Hematopoietic multipotent progenitor cell treated with erythropoietin and hydrocortisone succinate and interleukin-3 and kit ligand, for 6 days (in vitro differentiated cells): ENCODE measurements around the gene SUMF1.
A peak's percentile ranks its signal among the peaks of the same experiment; 100 is the strongest.

Experiments
- DNase-seq: peaks from one replicate; pipeline ENCODE4 v3.0.0-alpha.2; 2015

The SUMF1 gene

GRCh38 chr3:4466741-4467521, at the start of gene SUMF1:
Gene SUMF1, minus strand, starts transcription at chr3:4467269. Its CDS starts 24 bp downstream, at chr3:4467245.
- peak; percentile 93 for DNase-seq

- DNase-seq, result peak; percentile 65
Measured at GRCh38 chr3:4515916-4516579, 49.0 kb upstream of the SUMF1 start.

DNA sequence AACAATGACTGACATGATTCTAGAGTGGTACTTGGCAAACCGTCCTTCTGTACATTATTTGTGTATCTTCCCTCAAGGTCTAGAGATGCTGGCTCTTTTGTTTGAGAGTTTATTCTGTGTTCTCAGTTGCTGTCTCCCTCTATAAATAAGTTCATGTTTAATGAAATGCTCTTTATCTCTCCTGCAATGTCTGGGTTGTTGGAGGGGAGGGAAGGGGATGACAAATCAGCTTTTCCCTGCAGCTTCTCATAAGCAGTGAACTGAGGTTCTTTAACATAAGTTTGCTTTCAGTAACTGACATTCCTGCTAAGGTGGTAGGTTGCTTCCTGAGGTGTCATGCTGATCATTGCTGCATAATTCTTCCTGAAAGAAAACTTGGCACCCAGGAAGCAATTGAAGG, 47.8 kb upstream of the SUMF1 start:
- DNase-seq, result peak; percentile 48

DNA sequence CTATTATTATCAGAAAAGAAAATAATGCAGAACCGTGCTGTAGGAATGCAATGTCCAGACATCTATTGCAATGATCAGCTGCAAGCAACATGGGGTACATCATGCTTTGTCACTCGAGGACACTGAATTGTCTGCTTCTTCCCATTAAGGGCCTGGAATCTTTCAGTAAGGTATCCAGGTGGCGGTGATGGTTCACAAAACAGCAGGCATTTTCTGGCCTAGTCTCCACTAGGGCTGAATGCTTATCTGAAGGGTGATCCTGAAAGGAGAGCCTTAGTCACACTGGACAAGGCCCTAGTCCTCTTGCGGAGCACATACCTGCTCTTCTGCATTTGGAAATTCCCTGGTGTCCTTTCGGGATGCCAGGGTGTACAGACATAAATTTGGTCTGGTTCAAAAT, 47.3 kb upstream of the SUMF1 start:
- no peak for DNase-seq

DNA sequence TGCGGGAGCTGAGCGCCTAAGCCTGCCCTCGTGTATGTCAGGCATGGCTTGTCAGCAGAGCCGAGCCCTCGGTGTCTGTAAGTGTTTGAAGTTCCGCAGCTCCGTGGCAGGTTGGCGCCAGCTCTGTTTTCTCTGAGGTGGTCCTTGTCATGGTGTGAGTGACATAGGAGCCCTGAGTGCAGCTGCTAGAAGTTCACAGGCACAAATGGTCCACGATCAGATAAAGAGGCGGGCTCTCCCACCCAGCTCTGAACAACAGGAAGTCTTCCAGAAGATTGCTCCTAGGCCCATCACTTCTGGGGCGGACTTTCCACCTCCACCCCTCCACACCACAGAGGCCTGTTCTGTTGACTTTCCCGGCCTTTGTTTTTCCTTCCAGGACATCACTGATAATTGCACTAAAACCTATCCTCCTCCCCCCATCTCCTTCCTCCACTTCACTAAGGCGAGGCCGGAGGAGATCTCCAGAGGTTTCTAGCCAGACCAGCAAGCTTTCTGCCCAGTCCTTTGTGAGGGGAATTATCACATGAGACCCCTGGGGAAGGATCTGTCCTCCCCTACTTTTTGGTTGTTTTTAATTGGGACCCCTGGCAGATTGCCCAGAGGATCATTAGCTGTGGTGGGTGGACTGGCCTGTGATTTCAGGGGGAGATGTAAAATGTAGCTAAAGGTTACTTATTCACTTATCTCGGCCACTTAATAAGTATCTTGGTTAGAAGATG, 46.0 kb upstream of the SUMF1 start:
- DNase-seq, result peak; percentile 60

GRCh38 chr3:4511491-4512262, 44.6 kb upstream of the SUMF1 start:
- DNase-seq, result no peak

GRCh38 chr3:4509983-4510755, 43.1 kb upstream of the SUMF1 start:
- no peak for DNase-seq

- no peak for DNase-seq
Measured at GRCh38 chr3:4509043-4509442, 42.0 kb upstream of the SUMF1 start.

DNA sequence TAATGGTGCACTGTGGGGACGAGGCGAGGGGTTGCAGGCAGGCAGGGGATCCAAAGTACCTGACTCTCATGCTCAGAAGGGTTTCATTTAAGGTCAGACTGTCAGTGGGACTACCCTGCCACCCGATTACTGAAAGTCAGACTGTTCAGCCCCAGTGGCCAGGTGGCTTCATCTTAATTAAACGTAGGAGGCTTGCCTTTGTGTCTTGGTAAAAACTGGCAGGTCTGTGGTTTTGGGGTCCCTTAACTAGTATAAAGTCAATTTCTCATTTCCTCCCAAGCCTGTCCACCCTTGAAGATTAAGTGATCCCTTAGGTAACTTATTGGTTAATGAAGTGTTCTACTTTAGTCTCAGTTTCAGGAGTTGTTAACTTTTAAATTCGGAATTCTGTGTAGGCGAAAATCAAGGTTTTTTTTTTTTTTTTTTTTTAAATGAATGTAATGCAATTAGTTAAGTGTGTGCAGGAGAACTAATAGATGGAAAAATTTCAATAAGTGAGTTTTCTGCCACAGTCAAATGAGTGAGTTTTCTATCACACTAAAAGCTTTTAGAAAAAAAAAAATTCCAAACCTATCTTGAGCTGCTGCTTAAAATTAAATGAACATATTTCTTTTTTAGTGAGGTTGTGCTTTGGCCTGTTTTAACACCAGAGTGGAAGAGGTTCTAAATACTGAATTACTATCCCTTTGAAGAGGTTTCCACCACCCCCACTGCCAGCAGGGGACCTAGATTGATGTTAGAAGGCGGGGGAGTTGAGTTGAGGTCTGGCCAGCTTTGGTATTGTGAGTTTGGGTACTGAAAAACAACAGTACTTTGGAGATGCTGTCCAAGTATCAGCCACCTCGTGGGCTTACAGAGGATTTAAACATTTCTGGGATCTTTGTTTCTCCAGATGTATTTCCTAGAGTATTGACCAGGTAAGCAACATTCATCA, 41.2 kb upstream of the SUMF1 start:
- peak; percentile 33 for DNase-seq

DNA sequence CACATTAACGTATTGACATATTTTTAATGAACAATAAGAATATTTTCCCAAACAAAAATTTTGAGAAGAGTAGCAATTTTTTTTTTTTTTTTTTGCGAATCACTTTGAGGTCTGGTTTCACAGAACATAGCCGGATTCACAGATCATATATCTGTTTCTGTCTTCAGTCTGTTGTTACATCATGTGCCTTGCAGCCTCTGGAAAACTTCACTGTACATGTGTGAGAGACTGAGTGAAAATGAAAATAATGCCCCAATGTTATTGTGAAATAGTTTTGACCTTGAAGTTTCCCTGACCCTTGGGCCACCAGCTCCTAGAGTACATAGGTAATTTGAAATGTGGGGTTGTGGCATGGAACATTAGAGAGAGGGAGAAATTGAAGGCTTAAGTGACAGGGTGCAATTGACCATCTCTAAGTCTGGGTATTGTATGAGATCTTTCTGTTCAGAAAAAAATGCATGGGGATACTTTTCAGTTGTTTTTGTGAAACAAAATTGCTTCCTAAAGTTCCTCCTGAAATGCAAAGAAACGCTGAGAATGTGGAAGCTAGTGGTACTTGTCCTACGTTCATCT, 40.0 kb upstream of the SUMF1 start:
- peak; percentile 56 for DNase-seq

- no peak for DNase-seq
Measured at GRCh38 chr3:4506559-4507023, 39.5 kb upstream of the SUMF1 start.

DNA sequence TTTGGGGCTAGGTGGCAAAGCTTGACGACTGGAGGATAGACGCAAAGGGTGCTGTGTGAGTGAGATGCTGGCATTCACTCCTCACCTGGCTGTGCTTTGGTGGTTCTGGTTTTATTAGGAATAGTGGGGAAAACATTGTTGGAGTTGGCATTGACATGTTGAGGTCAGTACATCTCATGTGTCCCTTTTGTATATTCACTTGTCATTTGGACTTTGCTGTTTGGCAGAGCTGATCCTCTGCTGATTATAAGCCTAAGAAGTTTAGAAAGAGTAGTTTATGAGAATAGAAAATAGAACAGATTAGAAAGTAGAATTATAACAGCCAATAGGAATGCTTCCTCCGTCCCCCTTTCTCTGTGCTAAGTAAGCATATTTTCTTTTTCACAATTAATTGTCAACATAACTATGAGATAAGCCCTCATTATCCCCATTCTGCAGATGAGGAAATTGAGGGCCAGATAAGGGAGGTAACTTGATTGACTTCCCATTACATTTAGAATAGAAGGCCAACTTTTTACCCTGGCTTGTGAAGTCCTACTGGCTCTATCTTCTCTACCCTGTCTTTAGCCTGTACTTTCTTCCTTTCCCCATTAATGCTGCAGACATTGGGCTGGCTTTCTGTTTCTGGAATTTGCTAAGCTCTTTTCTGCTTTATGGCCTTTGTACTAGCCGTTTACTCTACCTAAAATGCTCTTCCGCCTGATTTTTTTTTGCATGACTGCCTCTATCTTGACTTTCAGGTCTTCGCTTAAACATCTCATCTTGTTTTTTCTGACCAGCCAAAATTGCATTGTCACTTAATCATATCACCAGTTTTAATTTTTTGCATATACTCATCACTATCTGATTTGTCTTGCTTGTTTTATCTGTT, 38.9 kb upstream of the SUMF1 start:
- peak; percentile 67 for DNase-seq

- DNase-seq, result peak; percentile 87
Measured at GRCh38 chr3:4504340-4505261, 37.5 kb upstream of the SUMF1 start.

DNA sequence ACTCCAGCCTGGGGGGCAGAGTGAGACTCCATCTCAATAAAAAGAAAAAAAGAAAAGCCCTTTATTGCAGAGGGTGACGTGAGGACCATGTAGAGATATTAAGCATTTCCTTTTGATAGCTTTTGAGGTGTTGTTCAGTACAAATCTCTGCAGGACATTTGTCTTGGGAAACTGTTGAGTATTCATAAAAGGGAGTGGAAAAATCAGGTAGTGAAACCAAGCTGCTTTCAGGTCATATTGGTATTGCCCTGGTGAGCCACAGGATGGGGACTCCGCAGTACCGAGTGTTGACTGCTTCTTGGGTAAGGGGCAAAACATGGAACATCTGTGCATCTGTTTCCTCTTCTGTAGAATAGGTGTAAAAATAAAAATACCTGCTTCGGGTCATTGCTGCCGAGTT, 36.0 kb upstream of the SUMF1 start:
- DNase-seq, result no peak

DNA sequence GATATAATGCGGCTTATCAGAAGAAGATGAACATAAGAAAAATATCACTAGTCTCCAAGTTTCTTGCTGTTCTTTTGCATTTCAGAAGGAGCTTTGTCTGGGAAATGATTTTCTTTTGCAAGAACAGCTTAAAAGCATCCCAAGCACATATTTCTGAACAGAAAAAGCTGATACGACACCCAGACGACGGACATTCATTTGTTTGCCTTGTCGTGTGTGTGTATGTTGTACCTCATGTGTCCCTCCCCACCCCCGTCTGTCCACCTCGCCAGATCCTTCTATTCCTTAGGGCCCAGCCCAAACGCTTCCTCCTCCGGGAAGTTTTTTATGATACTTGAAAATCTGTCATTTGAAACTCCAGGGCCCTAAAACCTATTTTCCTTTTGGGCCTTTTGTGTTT, 34.9 kb upstream of the SUMF1 start:
- DNase-seq, result no peak

DNA sequence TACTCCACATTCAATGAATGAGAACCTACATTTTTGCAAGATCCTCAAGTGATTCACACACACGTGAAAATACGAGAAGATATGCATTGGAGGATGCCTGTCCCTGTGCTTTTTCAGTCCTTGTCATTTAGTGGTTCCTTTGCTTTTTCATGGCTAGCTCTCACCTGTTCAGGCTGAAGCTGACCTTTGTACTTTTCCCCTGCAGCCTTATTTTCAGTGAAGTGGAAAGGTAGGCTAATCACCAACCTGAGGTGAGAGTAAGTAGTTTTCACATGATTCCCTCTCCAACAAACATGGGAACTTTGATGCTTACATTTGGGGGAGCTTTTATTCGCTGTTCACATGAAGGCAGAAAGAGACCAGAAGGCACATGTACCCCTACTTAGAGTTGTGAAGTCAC, 34.4 kb upstream of the SUMF1 start:
- DNase-seq, result no peak

DNA sequence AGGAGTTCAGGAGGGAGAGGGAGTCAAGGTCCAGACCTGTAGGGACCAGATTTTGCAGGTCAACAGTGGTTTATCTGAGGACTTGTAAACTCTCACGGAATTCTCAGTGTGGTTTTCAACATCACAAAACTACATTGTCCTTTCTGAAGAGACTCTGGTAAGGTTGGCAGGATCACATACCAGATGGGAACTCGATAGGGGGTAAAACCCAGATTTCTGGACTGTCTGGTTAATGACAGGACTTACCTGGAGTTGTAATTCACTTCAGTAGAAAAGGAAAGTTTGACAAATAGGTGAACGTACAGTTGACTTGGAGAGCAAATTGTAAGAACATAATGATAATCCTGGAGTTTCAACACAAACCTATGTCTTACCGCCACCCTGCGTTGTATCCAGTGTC, 31.4 kb upstream of the SUMF1 start:
- no peak for DNase-seq

GRCh38 chr3:4497843-4498324, 30.8 kb upstream of the SUMF1 start:
- no peak for DNase-seq
